Measurements from ENCODE around the gene LRAT.

The LRAT gene

DNA sequence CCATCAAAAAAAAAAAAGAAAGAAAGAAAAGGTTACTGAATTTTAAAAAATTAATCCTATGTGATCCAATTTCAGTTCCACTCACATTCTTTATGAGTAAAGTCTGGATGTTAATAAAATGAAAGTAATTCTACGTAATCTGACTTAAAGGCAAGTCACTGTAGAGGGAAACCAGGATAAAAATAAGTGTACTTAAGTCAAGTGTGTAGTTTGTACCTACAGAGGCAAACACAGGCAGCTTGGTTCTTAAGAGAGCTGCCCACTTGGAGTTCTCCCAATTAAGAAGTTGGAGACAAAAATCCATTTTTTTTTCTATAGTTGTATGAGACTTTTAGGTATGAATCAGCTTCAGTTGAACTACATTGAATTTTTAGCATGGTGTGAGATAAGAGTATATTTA lies 7.0 kb upstream of the LRAT start:
- no peak for DNase-seq (ENCODE audit: low read depth, low spot score)
- TF ChIP-seq, protein P1, sequence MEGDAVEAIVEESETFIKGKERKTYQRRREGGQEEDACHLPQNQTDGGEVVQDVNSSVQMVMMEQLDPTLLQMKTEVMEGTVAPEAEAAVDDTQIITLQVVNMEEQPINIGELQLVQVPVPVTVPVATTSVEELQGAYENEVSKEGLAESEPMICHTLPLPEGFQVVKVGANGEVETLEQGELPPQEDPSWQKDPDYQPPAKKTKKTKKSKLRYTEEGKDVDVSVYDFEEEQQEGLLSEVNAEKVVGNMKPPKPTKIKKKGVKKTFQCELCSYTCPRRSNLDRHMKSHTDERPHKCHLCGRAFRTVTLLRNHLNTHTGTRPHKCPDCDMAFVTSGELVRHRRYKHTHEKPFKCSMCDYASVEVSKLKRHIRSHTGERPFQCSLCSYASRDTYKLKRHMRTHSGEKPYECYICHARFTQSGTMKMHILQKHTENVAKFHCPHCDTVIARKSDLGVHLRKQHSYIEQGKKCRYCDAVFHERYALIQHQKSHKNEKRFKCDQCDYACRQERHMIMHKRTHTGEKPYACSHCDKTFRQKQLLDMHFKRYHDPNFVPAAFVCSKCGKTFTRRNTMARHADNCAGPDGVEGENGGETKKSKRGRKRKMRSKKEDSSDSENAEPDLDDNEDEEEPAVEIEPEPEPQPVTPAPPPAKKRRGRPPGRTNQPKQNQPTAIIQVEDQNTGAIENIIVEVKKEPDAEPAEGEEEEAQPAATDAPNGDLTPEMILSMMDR (IDR thresholded peaks at IDR 0.05; ENCODE audit: insufficient read depth, low read length, missing control alignments) = no peak
- ChIA-PET CTCF (no interaction called here), POLR2A (no interaction called here)
- no peak overlapping the region for H3K4me3 ChIP-seq (ENCODE audit: low read depth, low read length)

DNA sequence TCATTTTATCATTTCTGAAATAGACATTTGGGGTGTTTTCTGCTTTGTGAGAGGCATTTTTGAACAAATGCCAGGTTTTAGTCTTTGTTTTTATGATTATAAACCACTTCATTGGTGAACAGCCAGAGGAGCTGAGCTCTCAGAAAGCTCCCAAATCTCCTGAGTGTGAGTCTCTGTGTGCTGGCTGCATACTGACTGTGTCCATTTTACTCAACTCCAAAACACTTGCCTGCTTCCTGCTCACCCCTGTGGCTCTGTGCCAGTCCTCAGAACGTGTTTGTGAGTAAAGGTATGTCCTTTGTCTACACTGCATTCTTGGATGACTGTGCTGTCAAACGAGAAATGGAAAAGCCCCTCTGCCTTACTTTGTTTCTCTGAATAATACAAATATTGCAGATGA lies 5.4 kb upstream of the LRAT start:
- DNase-seq (ENCODE audit: low read depth, low spot score) = no peak

DNA sequence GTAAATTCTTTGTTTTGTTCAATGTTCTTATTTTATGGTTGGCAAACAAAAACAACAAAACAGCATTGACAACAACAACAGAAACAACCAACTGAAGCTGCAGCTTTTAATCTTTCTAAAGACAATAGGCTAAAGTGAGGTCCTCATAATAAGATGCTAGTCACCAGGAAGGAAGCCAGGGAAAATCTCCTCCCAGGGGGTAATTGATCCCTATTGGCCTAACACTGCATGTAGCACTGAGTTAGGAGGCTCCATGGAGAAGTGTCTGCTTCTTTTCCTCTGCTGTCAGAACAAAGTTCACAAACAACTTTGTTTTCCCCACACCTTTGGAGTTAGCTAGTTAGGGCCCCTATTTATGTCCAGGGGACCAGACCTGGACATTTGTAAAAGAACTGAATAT lies 4.7 kb upstream of the LRAT start:
- no peak for DNase-seq (ENCODE audit: low read depth, low spot score)
- ChIA-PET CTCF (no interaction called here), POLR2A (no interaction called here)
- H3K4me3 ChIP-seq (ENCODE audit: low read depth, low read length) = no peak overlapping the region
- TF ChIP-seq, protein P1 (IDR thresholded peaks at IDR 0.05; ENCODE audit: insufficient read depth, low read length, missing control alignments) = no peak

More for the DNA sequence above, 5.4 kb upstream of the LRAT start:
- TF ChIP-seq, protein P1 (IDR thresholded peaks at IDR 0.05; ENCODE audit: insufficient read depth, low read length, missing control alignments) = no peak
- ChIA-PET CTCF (no interaction called here), POLR2A (no interaction called here)
- no peak overlapping the region for H3K4me3 ChIP-seq (ENCODE audit: low read depth, low read length)

- TF ChIP-seq, protein P1 (IDR thresholded peaks at IDR 0.05; ENCODE audit: insufficient read depth, low read length, missing control alignments) = no peak
- H3K4me3 ChIP-seq (ENCODE audit: low read depth, low read length) = no peak overlapping the region
- DNase-seq (ENCODE audit: low read depth, low spot score) = no peak
- POLR2A ChIA-PET = no interaction called here
- CTCF ChIA-PET = no interaction called here
Measured at GRCh38 chr4:154740462-154740861, 3.3 kb upstream of the LRAT start.

- ChIA-PET CTCF (no interaction called here), POLR2A (no interaction called here)
- TF ChIP-seq, protein P1 (IDR thresholded peaks at IDR 0.05; ENCODE audit: insufficient read depth, low read length, missing control alignments) = no peak
- no peak for DNase-seq (ENCODE audit: low read depth, low spot score)
- no peak overlapping the region for H3K4me3 ChIP-seq (ENCODE audit: low read depth, low read length)
Measured at GRCh38 chr4:154741131-154741665, 2.6 kb upstream of the LRAT start.

DNA sequence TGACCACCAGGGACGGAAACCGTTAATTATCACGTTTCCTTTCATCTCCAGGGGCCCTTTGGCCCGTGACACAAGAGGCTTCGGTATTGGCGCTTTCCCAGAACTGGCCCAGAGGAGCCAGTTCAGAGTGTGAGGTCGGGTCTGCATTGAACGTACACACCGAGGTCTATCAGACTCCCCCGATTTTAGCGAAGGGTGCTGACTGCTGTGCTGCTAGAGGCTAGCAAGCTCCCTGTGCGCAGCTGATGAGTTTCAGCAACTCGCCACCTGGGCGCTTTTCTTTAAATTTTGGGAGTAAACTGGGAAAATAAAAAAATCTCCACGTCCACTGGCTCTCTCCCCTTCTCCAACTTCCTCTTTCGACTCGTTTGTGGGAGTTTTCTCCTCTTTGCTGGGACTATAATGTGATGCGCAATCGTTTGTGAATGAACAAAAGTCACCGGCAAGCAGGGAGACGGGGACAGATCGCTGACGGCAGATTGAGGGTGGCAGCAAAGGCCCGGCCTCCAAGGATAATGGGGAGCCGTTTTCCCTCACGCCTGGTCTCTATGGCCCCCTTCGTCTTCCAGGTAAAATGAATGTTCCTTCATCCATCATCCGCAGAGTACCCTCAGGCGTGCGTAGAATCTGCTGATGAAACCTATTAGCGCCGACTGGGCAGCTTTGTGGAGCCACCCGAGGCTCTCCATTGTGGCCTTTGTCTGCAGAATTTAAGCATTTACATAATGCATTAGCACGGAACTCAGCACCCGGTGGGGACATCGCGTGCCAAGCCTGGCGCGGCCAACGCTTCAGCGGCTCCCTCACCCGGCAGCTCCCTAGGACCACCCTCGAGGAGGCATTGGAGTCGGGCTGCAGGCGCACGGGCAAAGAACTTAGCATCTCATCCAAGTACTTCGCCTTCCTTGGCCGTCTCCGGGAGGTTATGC lies 1.6 kb upstream of the LRAT start:
- CTCF ChIA-PET = no interaction called here
- TF ChIP-seq, protein P1 (IDR thresholded peaks at IDR 0.05; ENCODE audit: insufficient read depth, low read length, missing control alignments) = no peak
- POLR2A ChIA-PET = no interaction called here
- no peak for DNase-seq (ENCODE audit: low read depth, low spot score)
- no peak overlapping the region for H3K4me3 ChIP-seq (ENCODE audit: low read depth, low read length)

All from AG04449 (cell line).